Left lung (tissue), 10 donors: ENCODE measurements around the gene OTOS. TPM values are rescaled to one million over a fixed set of nuclear protein-coding genes. Genes with fewer than 3 reads are reported as not detected.
A peak's percentile ranks its signal among the peaks of the same experiment; 100 is the strongest.

Source experiments
- ATAC-seq: fragments of 200-7000 bp; cut with Tn5 transposase; one replicate; pipeline ENCODE4 v1.9.1; 2020; ENCODE audit warnings: moderate library complexity
- DNase-seq, 4 donors: peaks; one replicate each; pipeline ENCODE4 v3.0.0-alpha.2; 2013 to 2020
- H3K27ac ChIP-seq, 2 donors: fragments of 200-600 bp; sonication (generic) in 1 of 2; one replicate each; pipeline versions ENCODE4 v1.5.0 to v1.8.0; 2020 to 2021
- H3K27me3 ChIP-seq, 2 donors: fragments of 200-600 bp; sonication (generic) in 1 of 2; one replicate each; pipeline versions ENCODE4 v1.5.0 to v1.8.0; 2020 to 2021
- H3K36me3 ChIP-seq, 2 donors: fragments of 200-600 bp; sonication (generic) in 1 of 2; one replicate each; pipeline versions ENCODE4 v1.5.0 to v1.8.0; 2020 to 2021
- H3K4me1 ChIP-seq, 2 donors: fragments of 200-600 bp; one replicate each; pipeline ENCODE4 v1.8.0; 2021
- H3K4me3 ChIP-seq, 2 donors: fragments of 200-600 bp; sonication (generic) in 1 of 2; one replicate each; pipeline versions ENCODE4 v1.5.0 to v1.8.0; 2020 to 2021; ENCODE audit warnings: mild to moderate bottlenecking in 1 of 2
- H3K9me3 ChIP-seq, 2 donors: fragments of 200-600 bp; sonication (generic) in 1 of 2; one replicate each; pipeline versions ENCODE4 v1.5.0 to v1.8.0; 2020 to 2021
- intact Hi-C, 2 donors: fragments of 100-400 bp; cut with DNase I; formaldehyde crosslinking; loops; one replicate each; pipeline versions ENCODE4 v1.11.2 to v1.14.2; 2022
- polyA plus RNA-seq, 6 donors: library from polyadenylated mRNA; unstranded; fragments of 120-200 nt; gene quantifications; one replicate each; pipeline ENCODE4 v1.2.1, GENCODE V29; 2013; ENCODE audit not compliant: insufficient read length in 6 of 6
- total RNA-seq, 2 donors: library from RNA; stranded (reverse); fragmentation: NEBNext Ultra II Directional; extraction: Animal tissue kit (Norgen Biotek cat#: 25700); gene quantifications; one replicate each; pipeline ENCODE4 v1.2.1, GENCODE V29; 2021
- TF ChIP-seq, protein P1 (sequence below), 2 donors: fragments of 200-600 bp; sonication (generic) in 1 of 2; IDR thresholded peaks; one replicate each; pipeline versions ENCODE4 v1.5.0 to v1.8.0; 2021; ENCODE audit warnings: antibody characterized with exemption in 2 of 2
- donor health status: DM: no; HTN: yes; CAD: no.
- donor health status: DM: no; HTN: no; CAD: no.

Gene OTOS
- total and polyA plus RNA-seq, 8 donors = not detected

DNA sequence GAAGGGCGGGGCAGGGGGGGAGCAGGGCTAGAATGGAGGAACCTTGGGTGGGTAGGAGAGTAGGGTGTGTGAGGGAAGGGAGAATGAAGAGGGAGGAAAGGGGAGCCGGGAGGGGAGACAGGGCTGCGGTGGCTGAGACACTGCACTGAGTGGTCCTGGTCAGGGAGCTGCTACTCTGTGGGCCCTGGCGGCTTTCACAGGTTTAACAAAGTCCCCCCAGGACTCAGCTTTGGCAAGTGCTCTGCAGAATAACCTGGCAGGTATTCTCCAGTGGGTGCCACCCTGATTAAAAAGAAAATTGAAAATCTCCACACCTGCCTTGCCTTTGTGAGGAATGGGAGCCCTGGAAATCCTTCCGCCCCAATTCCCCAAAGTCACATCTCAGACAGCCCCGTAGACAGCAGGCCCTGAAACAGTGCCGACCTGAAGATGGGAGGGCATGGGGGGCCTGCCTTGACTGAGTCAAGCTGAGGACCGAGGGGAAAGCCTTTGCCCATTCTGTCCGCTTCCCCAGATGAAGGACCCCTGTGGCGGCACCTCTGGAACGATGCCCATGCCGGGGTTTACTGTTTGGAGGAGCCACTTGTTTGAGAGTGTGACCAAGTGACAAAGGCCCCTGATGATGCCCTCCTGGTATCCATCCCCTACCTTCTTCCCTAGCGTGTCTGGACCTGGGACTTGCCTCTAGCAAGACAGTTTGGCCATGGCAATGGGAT, 43.6 kb upstream of the OTOS start:
- H3K9me3 ChIP-seq = no peaks in the 10 kb centered on the region
- peak in 1 of 4 donors; percentile 13 for DNase-seq
- TF ChIP-seq, protein P1, sequence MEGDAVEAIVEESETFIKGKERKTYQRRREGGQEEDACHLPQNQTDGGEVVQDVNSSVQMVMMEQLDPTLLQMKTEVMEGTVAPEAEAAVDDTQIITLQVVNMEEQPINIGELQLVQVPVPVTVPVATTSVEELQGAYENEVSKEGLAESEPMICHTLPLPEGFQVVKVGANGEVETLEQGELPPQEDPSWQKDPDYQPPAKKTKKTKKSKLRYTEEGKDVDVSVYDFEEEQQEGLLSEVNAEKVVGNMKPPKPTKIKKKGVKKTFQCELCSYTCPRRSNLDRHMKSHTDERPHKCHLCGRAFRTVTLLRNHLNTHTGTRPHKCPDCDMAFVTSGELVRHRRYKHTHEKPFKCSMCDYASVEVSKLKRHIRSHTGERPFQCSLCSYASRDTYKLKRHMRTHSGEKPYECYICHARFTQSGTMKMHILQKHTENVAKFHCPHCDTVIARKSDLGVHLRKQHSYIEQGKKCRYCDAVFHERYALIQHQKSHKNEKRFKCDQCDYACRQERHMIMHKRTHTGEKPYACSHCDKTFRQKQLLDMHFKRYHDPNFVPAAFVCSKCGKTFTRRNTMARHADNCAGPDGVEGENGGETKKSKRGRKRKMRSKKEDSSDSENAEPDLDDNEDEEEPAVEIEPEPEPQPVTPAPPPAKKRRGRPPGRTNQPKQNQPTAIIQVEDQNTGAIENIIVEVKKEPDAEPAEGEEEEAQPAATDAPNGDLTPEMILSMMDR (IDR thresholded peaks at IDR 0.05) = no peak
- no peak overlapping the region for H3K27ac ChIP-seq
- H3K4me3 ChIP-seq = no peak overlapping the region
- peaks cover 0 to 19% of the 10 kb centered on the region in 2 donors for H3K27me3 ChIP-seq
- no peaks in the 10 kb centered on the region for H3K36me3 ChIP-seq
- intact Hi-C loops = no loop called here
- no peaks in the 10 kb centered on the region for H3K4me1 ChIP-seq
- no peak for ATAC-seq

DNA sequence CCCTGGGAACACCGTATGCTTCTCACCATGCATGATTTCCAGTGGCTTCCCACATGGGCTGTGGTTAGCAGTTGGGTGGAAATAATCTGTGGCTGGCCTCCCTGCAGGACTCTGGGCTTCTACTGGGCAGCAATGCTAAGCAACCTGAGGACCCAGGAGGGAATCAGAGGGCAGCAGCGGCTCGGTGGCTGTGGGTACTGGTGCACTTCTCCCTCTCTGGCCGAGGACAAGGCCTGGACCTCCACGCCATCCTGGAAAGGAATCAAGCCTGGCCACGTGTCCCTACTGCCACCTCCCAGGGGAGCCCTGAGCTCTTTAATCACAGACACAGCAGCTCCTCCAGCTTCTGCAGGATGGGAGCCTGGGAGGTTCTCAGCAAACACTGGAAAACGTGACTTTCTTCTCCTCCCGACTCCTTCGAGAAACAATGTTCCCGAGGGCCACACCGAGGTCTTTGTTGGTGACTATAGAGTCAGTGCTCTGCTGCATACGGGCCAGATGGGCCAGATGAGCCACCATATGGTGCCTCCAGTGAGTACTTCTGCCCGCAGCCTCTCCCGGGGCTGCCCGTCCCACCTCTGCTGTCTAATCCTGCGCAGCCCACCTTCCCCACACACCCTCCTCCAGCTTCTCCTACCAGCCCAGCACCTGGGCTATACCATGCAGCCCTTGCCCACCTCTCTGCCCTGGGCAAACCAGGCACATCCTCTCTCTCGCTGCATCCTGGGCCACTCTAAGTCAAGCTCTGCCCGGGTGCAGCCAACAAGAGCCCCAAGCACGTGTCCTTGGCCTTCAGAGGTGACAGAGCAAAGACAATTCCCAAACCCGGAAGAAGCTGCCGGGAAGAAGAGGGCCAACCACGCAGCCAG, 42.8 kb upstream of the OTOS start:
- peak in 1 of 4 donors; percentile 18 for DNase-seq
- Histone ChIP-seq H3K36me3 (no peaks in the 10 kb centered on the region), H3K27me3 (peaks cover 0 to 26% of the 10 kb centered on the region in 2 donors), H3K4me3 (no peak overlapping the region), H3K4me1 (no peaks in the 10 kb centered on the region), H3K9me3 (no peaks in the 10 kb centered on the region), H3K27ac (no peak overlapping the region)
- intact Hi-C loops = no loop called here
- TF ChIP-seq, protein P1 (IDR thresholded peaks at IDR 0.05) = no peak
- no peak for ATAC-seq

DNA sequence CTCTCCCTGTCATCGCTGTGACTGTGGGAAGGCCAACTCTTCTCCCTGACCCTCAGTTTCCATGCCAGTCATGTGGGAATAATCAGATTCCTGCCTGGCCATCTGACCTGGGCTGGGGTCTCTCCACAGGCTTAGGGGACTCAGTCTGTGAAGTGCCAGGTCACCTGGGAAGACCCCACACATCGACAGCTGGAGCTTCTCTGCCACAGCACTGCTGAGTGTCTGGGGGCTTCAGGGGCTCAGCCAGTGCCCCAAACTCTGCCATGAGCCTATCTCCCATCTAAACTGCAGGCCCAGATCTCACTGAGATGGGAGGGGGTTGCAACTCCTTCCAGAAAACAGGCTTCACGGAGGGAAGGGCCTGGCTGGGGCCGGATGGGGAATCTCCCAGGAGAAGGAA, 42.0 kb upstream of the OTOS start:
- Histone ChIP-seq H3K4me3 (no peak overlapping the region), H3K36me3 (no peaks in the 10 kb centered on the region), H3K27ac (no peak overlapping the region), H3K9me3 (no peaks in the 10 kb centered on the region), H3K27me3 (peaks cover 0 to 34% of the 10 kb centered on the region in 2 donors), H3K4me1 (no peaks in the 10 kb centered on the region)
- intact Hi-C loops = no loop called here
- TF ChIP-seq, protein P1 (IDR thresholded peaks at IDR 0.05) = no peak
- ATAC-seq = no peak
- DNase-seq = no peak

DNA sequence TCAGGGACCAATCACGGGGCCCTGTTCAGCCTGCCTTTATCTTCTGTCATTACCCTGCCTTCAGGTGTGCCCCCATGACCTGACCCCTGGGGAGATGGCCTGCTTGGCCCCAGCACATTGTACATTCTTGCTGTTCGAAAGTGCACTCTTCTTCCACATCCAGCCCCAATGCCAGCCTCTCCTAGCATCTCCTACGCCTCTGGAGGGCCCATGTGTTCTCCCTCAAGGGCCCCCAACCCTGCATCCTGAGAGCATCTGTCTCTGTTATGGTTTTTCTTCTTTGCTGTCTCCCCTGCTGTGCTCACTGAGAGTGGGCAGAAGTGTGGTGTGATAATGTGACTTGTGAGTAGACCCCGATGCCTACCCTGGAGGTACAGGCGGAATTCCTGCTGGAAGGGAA, 41.5 kb upstream of the OTOS start:
- intact Hi-C loops = no loop called here
- Histone ChIP-seq H3K27me3 (peaks cover 0 to 34% of the 10 kb centered on the region in 2 donors), H3K4me3 (no peak overlapping the region), H3K9me3 (no peaks in the 10 kb centered on the region), H3K4me1 (no peaks in the 10 kb centered on the region), H3K36me3 (no peaks in the 10 kb centered on the region), H3K27ac (no peak overlapping the region)
- DNase-seq = no peak
- TF ChIP-seq, protein P1 (IDR thresholded peaks at IDR 0.05) = no peak
- ATAC-seq = no peak
